Brain microvascular endothelial cell (primary cell): ENCODE results near the gene CELF2.

Experiments
- DNase-seq: peaks from one replicate; pipeline ENCODE4 v3.0.0-alpha.2; 2020
- H3K27ac ChIP-seq: fragments of 250-450 bp; sonication (Bioruptor Pico); 2 replicates; pipeline ENCODE4 v1.5.1; 2020; ENCODE audit warnings: mild to moderate bottlenecking, moderate library complexity
- H3K27me3 ChIP-seq: fragments of 250-450 bp; sonication (Bioruptor Pico); replicated peaks from 2 replicates; pipeline ENCODE4 v1.5.1; 2020; ENCODE audit warnings: mild to moderate bottlenecking
- H3K36me3 ChIP-seq: fragments of 250-450 bp; sonication (Bioruptor Pico); replicated peaks from 2 replicates; pipeline ENCODE4 v1.5.1; 2020; ENCODE audit warnings: mild to moderate bottlenecking
- H3K4me3 ChIP-seq: 2 replicates; pipeline ENCODE4 v1.5.1; 2011; ENCODE audit warnings: low read depth, mild to moderate bottlenecking, control low read depth, low read length, moderate library complexity
- CTCF ChIP-seq: IDR thresholded peaks from 2 replicates; pipeline ENCODE4 v1.5.1; 2011; ENCODE audit warnings: low read depth, mild to moderate bottlenecking, moderate library complexity, low read length, control low read depth, inconsistent platforms; ENCODE audit errors: missing control alignments
- in situ Hi-C: cut with HindIII; loops from 2 replicates; pipeline ENCODE4 v1.10.0; 2017; ENCODE audit warnings: low sequenced_read_pairs, low pct_ligation_motif_present

Gene CELF2

GRCh38 chr10:11235771-11236170 lies 218.1 kb downstream of the CELF2 start:
- no peak for DNase-seq
- Histone ChIP-seq H3K4me3 (no peak overlapping the region), H3K36me3 (no peaks in the 10 kb centered on the region), H3K27me3 (no peaks in the 10 kb centered on the region), H3K27ac (no peak overlapping the region)
- no peak for TF ChIP-seq CTCF
- in situ Hi-C loops, result no loop called here

DNA sequence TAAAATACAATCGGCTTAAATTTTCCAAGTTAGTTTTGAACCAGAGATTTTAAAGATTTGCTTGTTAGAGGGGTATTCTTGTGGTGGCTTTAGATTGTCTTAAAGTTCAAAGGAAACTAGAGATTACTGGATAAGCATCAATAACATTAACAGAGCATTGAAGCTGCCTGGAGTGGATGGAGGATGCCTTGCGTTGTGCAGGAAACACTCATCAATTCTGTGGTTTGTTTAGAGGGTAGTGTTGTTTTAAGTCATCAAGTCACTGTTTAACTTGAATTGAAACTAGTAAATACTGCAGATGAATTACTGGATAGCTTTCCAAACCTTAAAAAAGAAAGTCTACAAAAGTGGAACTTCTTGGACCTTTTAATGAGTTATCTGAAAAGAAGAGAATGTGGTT lies 218.6 kb downstream of the CELF2 start:
- no peak overlapping the region for H3K27ac ChIP-seq
- TF ChIP-seq CTCF, result no peak
- no peak overlapping the region for H3K4me3 ChIP-seq
- no peaks in the 10 kb centered on the region for H3K36me3 ChIP-seq
- in situ Hi-C loops, result no loop called here
- DNase-seq, result no peak
- H3K27me3 ChIP-seq, result no peaks in the 10 kb centered on the region

DNA sequence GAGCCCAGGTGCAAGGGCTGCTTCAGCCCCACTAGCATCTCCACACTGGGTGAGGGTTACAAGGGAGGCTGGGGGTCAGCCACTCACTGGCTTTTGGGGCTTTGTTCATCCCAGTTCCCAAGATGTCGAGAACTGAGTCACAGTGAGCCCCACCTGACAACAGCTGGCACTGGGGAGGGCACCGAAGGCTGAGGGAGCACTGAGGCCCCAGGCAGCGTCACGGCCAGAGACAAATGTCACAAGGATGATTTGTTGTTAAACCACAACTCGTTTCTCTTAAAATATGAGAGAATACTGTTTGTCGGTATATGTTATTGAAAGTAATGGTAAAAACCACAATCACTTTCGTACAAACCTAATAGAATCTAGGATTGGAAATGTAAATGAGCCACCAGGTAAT lies 219.9 kb downstream of the CELF2 start:
- no peak for TF ChIP-seq CTCF
- no peak overlapping the region for H3K4me3 ChIP-seq
- H3K27ac ChIP-seq, result no peak overlapping the region
- no peaks in the 10 kb centered on the region for H3K27me3 ChIP-seq
- DNase-seq, result no peak
- in situ Hi-C loops, result no loop called here
- H3K36me3 ChIP-seq, result no peaks in the 10 kb centered on the region

DNA sequence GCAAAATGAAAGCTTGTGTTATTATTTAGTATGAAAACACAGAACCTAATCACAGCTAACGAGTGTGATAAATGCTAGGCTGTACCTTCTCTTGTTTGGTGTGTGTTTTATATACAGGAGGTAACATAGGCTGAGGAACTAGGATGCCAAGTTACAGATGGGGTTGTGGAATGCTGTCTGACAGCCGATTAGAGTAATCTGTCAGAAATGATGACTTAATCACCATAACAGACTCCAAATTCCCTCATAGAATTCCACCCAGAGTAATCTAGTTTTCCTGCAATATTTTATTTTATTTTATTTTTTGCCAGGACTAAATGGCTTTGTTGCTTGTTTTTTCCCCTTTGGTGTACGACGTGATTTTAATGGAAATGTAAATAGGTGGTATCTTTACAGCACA lies 221.2 kb downstream of the CELF2 start:
- in situ Hi-C loops, result no loop called here
- no peaks in the 10 kb centered on the region for H3K36me3 ChIP-seq
- no peak for DNase-seq
- H3K27me3 ChIP-seq, result no peaks in the 10 kb centered on the region
- H3K4me3 ChIP-seq, result no peak overlapping the region
- TF ChIP-seq CTCF, result no peak
- H3K27ac ChIP-seq, result no peak overlapping the region

DNA sequence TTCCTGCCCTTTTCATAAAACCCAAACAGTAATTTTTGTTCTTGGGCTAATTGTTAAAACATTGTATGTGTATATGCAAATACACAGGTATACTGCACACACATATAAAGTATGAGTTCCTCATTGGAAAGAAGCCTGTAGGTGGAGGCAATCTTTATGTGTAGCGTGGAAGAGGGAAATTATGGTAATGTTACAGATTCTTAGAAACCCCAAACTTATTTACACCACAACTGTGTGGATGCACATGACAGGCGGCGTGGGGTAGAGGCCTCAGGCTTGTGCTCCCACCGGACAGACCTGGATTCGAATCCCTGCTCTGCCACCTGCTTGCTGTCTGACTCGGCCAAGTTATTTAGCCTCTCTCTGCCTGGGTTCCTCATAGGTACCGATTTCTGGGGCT lies 223.0 kb downstream of the CELF2 start:
- Histone ChIP-seq H3K4me3 (no peak overlapping the region), H3K36me3 (no peaks in the 10 kb centered on the region), H3K27me3 (no peaks in the 10 kb centered on the region), H3K27ac (no peak overlapping the region)
- in situ Hi-C loops, result no loop called here
- no peak for TF ChIP-seq CTCF
- DNase-seq, result no peak
